WTC11 (cell line): ENCODE measurements around the gene APPBP2. TPM values are rescaled to one million over a fixed set of nuclear protein-coding genes. Genes with fewer than 3 reads are reported as not detected.

Source experiments
- ATAC-seq: fragments of 200-7000 bp; cut with Tn5 transposase; 2 replicates; pipeline ENCODE4 v1.10.0; 2021; ENCODE audit warnings: mild to moderate bottlenecking, moderate library complexity
- CTCF ChIA-PET: fragments of 300-600 bp; sonication (Branson Sonifier 250); formaldehyde crosslinking; loops from one replicate; lab custom pipeline; 2021; ENCODE audit warnings: antibody characterized with exemption; lab: Charles Lee
- POLR2A ChIA-PET: fragments of 350-600 bp; sonication (Branson Sonifier 250); formaldehyde crosslinking; loops from one replicate; lab custom pipeline; 2021; ENCODE audit warnings: antibody characterized with exemption; lab: Charles Lee
- DNase-seq: peaks from one replicate; pipeline ENCODE4 v3.0.0; 2021; ENCODE audit warnings: low spot score
- H3K27ac Mint-ChIP-seq: 2 replicates; pipeline ENCODE4 v1.8.0; 2021; ENCODE audit warnings: mixed read lengths
- H3K27me3 Mint-ChIP-seq: 2 replicates; pipeline ENCODE4 v1.8.0; 2021; ENCODE audit warnings: low read depth, mild to moderate bottlenecking, moderate library complexity, mixed read lengths
- H3K36me3 Mint-ChIP-seq: 2 replicates; pipeline ENCODE4 v1.8.0; 2021; ENCODE audit warnings: mixed read lengths
- H3K4me1 Mint-ChIP-seq: 2 replicates; pipeline ENCODE4 v1.8.0; 2022; ENCODE audit warnings: mixed read lengths
- H3K4me3 Mint-ChIP-seq: 2 replicates; pipeline ENCODE4 v1.8.0; 2021; ENCODE audit warnings: mild to moderate bottlenecking, moderate library complexity, mixed read lengths
- H3K9me3 Mint-ChIP-seq: 2 replicates; pipeline ENCODE4 v1.8.0; 2021; ENCODE audit warnings: mixed read lengths
- ARID4B ChIP-seq: sonication (generic); formaldehyde crosslinking; IDR thresholded peaks from 2 replicates; pipeline ENCODE4 v1.8.0; 2023; ENCODE audit warnings: missing genetic modification reagents, mild to moderate bottlenecking, borderline replicate concordance
- CTCF ChIP-seq: fragments of 200-600 bp; IDR thresholded peaks from 2 replicates; pipeline ENCODE4 v1.8.0; 2022; ENCODE audit warnings: antibody characterized with exemption
- ELF4 ChIP-seq: sonication (generic); formaldehyde crosslinking; IDR thresholded peaks from 2 replicates; pipeline ENCODE4 v1.8.1; 2022; ENCODE audit warnings: low read depth, mild to moderate bottlenecking, moderate library complexity, missing genetic modification reagents
- EMX1 ChIP-seq: fragments of 250-450 bp; sonication (Bioruptor Pico); IDR thresholded peaks from 2 replicates; pipeline ENCODE4 v1.8.0; 2021; ENCODE audit warnings: mild to moderate bottlenecking
- ESRRA ChIP-seq: sonication (generic); formaldehyde crosslinking; IDR thresholded peaks from 2 replicates; pipeline ENCODE4 v1.8.1; 2022; ENCODE audit warnings: mild to moderate bottlenecking, missing genetic modification reagents, borderline replicate concordance
- FOXJ3 ChIP-seq: sonication (generic); formaldehyde crosslinking; IDR thresholded peaks from 2 replicates; pipeline ENCODE4 v1.9.0; 2021; ENCODE audit warnings: missing genetic modification reagents, mild to moderate bottlenecking, borderline replicate concordance
- FOXP1 ChIP-seq: sonication (generic); formaldehyde crosslinking; IDR thresholded peaks from 2 replicates; pipeline ENCODE4 v1.8.0; 2022; ENCODE audit warnings: missing genetic modification reagents, mild to moderate bottlenecking, moderate library complexity, borderline replicate concordance
- GABPB1 ChIP-seq: sonication (generic); formaldehyde crosslinking; IDR thresholded peaks from 2 replicates; pipeline ENCODE4 v1.8.1; 2023; ENCODE audit warnings: mild to moderate bottlenecking, missing genetic modification reagents
- JAZF1 ChIP-seq: fragments of 250-450 bp; sonication (Bioruptor Pico); IDR thresholded peaks from 2 replicates; pipeline ENCODE4 v1.9.0; 2021; ENCODE audit warnings: moderate library complexity, mild to moderate bottlenecking, inconsistent platforms
- MAX ChIP-seq: sonication (generic); formaldehyde crosslinking; IDR thresholded peaks from 2 replicates; pipeline ENCODE4 v1.8.0; 2022; ENCODE audit warnings: mild to moderate bottlenecking, missing genetic modification reagents
- MLX ChIP-seq: sonication (generic); formaldehyde crosslinking; IDR thresholded peaks from 2 replicates; pipeline ENCODE4 v1.8.1; 2023; ENCODE audit warnings: mild to moderate bottlenecking, missing genetic modification reagents, moderate library complexity
- MXD4 ChIP-seq: fragments of 250-450 bp; sonication (Bioruptor Pico); IDR thresholded peaks from 2 replicates; pipeline ENCODE4 v1.8.0; 2021; ENCODE audit warnings: mild to moderate bottlenecking, moderate library complexity, borderline replicate concordance
- OVOL2 ChIP-seq: fragments of 250-450 bp; sonication (Bioruptor Pico); IDR thresholded peaks from 2 replicates; pipeline ENCODE4 v1.9.0; 2021; ENCODE audit warnings: mild to moderate bottlenecking, borderline replicate concordance
- PRDM15 ChIP-seq: sonication (generic); formaldehyde crosslinking; IDR thresholded peaks from 2 replicates; pipeline ENCODE4 v1.8.0; 2022; ENCODE audit warnings: missing genetic modification reagents
- RORB ChIP-seq: fragments of 250-450 bp; sonication (Bioruptor Pico); IDR thresholded peaks from 2 replicates; pipeline ENCODE4 v1.9.0; 2021; ENCODE audit warnings: mild to moderate bottlenecking
- TCF7 ChIP-seq: sonication (generic); formaldehyde crosslinking; IDR thresholded peaks from 2 replicates; pipeline ENCODE4 v1.8.0; 2022; ENCODE audit warnings: mild to moderate bottlenecking, low read depth, missing genetic modification reagents, moderate library complexity
- TEAD1 ChIP-seq: sonication (generic); formaldehyde crosslinking; IDR thresholded peaks from 2 replicates; pipeline ENCODE4 v1.8.0; 2022; ENCODE audit warnings: mild to moderate bottlenecking, missing genetic modification reagents
- ZMAT4 ChIP-seq: fragments of 250-450 bp; sonication (Bioruptor Pico); IDR thresholded peaks from 2 replicates; pipeline ENCODE4 v1.9.0; 2021; ENCODE audit warnings: mild to moderate bottlenecking
- ZNF232 ChIP-seq: sonication (generic); formaldehyde crosslinking; IDR thresholded peaks from 2 replicates; pipeline ENCODE4 v1.8.0; 2022; ENCODE audit warnings: mild to moderate bottlenecking, missing genetic modification reagents
- ZSCAN18 ChIP-seq: fragments of 250-450 bp; sonication (Bioruptor Pico); IDR thresholded peaks from 2 replicates; pipeline ENCODE4 v2.1.2; 2022; ENCODE audit warnings: mild to moderate bottlenecking, moderate library complexity
- total RNA-seq: library from RNA; stranded (reverse); gene quantifications from 3 replicates; pipeline ENCODE4 v1.2.3, GENCODE V29; 2021

Gene APPBP2
- total RNA-seq, 1 experiment from 2014 or later = 15.3 TPM

- TF ChIP-seq ZSCAN18 (no peak), PRDM15 (no peak)
- CTCF ChIA-PET = interaction anchor here (0.6 to 0.7 kb wide), 2 partner anchors 32 to 121 kb away, joined by 3 to 7 read pairs; no protein-coding TSS in a partner anchor
- Mint-ChIP-seq H3K4me1 (peaks cover 12% of the 10 kb centered on the region), H3K4me3 (no peak overlapping the region), H3K9me3 (no peaks in the 10 kb centered on the region), H3K36me3 (no peaks in the 10 kb centered on the region), H3K27me3 (no peaks in the 10 kb centered on the region), H3K27ac (no peak overlapping the region)
- POLR2A ChIA-PET = interaction anchor here (0.6 to 0.7 kb wide), 3 partner anchors 11 to 164 kb away, joined by 4 to 7 read pairs (median 6); no protein-coding TSS in a partner anchor
- DNase-seq (no peak), ATAC-seq (no peak)
Measured at GRCh38 chr17:60396412-60396811, 129.6 kb downstream of the APPBP2 start.

- CTCF ChIA-PET = interaction anchor here (0.6 to 0.9 kb wide), 3 partner anchors 12 to 120 kb away, joined by 3 to 7 read pairs (median 3); no protein-coding TSS in a partner anchor
- H3K27me3 Mint-ChIP-seq = no peaks in the 10 kb centered on the region
- H3K4me1 Mint-ChIP-seq = peaks cover 16% of the 10 kb centered on the region
- POLR2A ChIA-PET = interaction anchor here (0.6 to 0.7 kb wide), 2 partner anchors 11 to 21 kb away, joined by 4 to 7 read pairs; no protein-coding TSS in a partner anchor
- no peaks in the 10 kb centered on the region for H3K36me3 Mint-ChIP-seq
- no peaks in the 10 kb centered on the region for H3K9me3 Mint-ChIP-seq
- H3K27ac Mint-ChIP-seq = no peak overlapping the region
- H3K4me3 Mint-ChIP-seq = no peak overlapping the region
- DNase-seq (no peak), ATAC-seq (no peak)
- no peak for TF ChIP-seq CTCF
- no peak for TF ChIP-seq GABPB1
- TF ChIP-seq OVOL2 (CRISPR knock-in tag) = no peak
- no peak for TF ChIP-seq ZMAT4 (CRISPR knock-in tag)
- TF ChIP-seq ARID4B (CRISPR knock-in tag) = no peak
- no peak for TF ChIP-seq RORB (CRISPR knock-in tag)
- TF ChIP-seq MXD4 (CRISPR knock-in tag) = no peak
- TF ChIP-seq TEAD1 (CRISPR knock-in tag) = no peak
- no peak for TF ChIP-seq TCF7 (CRISPR knock-in tag)
- no peak for TF ChIP-seq ESRRA (CRISPR knock-in tag)
- TF ChIP-seq JAZF1 (CRISPR knock-in tag) = no peak
- TF ChIP-seq EMX1 = no peak
- TF ChIP-seq ZSCAN18 = no peak
- no peak for TF ChIP-seq ZNF232 (CRISPR knock-in tag)
- no peak for TF ChIP-seq FOXP1 (CRISPR knock-in tag)
- TF ChIP-seq MLX = no peak
- TF ChIP-seq MAX = no peak
- no peak for TF ChIP-seq FOXJ3 (CRISPR knock-in tag)
- no peak for TF ChIP-seq ELF4 (CRISPR knock-in tag)
Measured at GRCh38 chr17:60395508-60396065, 130.5 kb downstream of the APPBP2 start.
